ENCODE results near the gene SPO11.

Gene SPO11

GRCh38 chr20:57320358-57320757 lies 9.2 kb upstream of the SPO11 start:
- in situ Hi-C loops (cut with HindIII; ENCODE audit: low sequenced_read_pairs): no loop called here
- DNase-seq (ENCODE audit: low read depth): no peak
- no peak overlapping the region for H3K4me3 ChIP-seq (ENCODE audit: low read depth, low read length)
- no peak for TF ChIP-seq CTCF (IDR thresholded peaks at IDR 0.05; ENCODE audit: low read depth, low read length, missing control alignments)

GRCh38 chr20:57321142-57321541 lies 8.5 kb upstream of the SPO11 start:
- in situ Hi-C loops (cut with HindIII; ENCODE audit: low sequenced_read_pairs): no loop called here
- TF ChIP-seq CTCF (IDR thresholded peaks at IDR 0.05; ENCODE audit: low read depth, low read length, missing control alignments): no peak
- DNase-seq (ENCODE audit: low read depth): no peak
- no peak overlapping the region for H3K4me3 ChIP-seq (ENCODE audit: low read depth, low read length)

GRCh38 chr20:57322476-57322875 lies 7.1 kb upstream of the SPO11 start:
- H3K4me3 ChIP-seq (ENCODE audit: low read depth, low read length): no peak overlapping the region
- no peak for DNase-seq (ENCODE audit: low read depth)
- TF ChIP-seq CTCF (IDR thresholded peaks at IDR 0.05; ENCODE audit: low read depth, low read length, missing control alignments): no peak
- in situ Hi-C loops (cut with HindIII; ENCODE audit: low sequenced_read_pairs): no loop called here

- in situ Hi-C loops (cut with HindIII; ENCODE audit: low sequenced_read_pairs): no loop called here
- H3K4me3 ChIP-seq (ENCODE audit: low read depth, low read length): no peak overlapping the region
- no peak for TF ChIP-seq CTCF (IDR thresholded peaks at IDR 0.05; ENCODE audit: low read depth, low read length, missing control alignments)
- no peak for DNase-seq (ENCODE audit: low read depth)
Observed at GRCh38 chr20:57323034-57323433, 6.6 kb upstream of the SPO11 start.

GRCh38 chr20:57325632-57326356 lies 3.8 kb upstream of the SPO11 start:
- in situ Hi-C loops (cut with HindIII; ENCODE audit: low sequenced_read_pairs): no loop called here
- H3K4me3 ChIP-seq (ENCODE audit: low read depth, low read length): no peak overlapping the region
- TF ChIP-seq CTCF (IDR thresholded peaks at IDR 0.05; ENCODE audit: low read depth, low read length, missing control alignments): no peak
- no peak for DNase-seq (ENCODE audit: low read depth)

GRCh38 chr20:57326667-57327455 lies 2.7 kb upstream of the SPO11 start:
- no peak overlapping the region for H3K4me3 ChIP-seq (ENCODE audit: low read depth, low read length)
- in situ Hi-C loops (cut with HindIII; ENCODE audit: low sequenced_read_pairs): no loop called here
- TF ChIP-seq CTCF (IDR thresholded peaks at IDR 0.05; ENCODE audit: low read depth, low read length, missing control alignments): no peak
- no peak for DNase-seq (ENCODE audit: low read depth)

Measured in astrocyte of the cerebellum (primary cell).